Brain microvascular endothelial cell (primary cell): Measurements from ENCODE around the gene KCNN3.

Source experiments
- DNase-seq: peaks from one replicate; pipeline ENCODE4 v3.0.0-alpha.2; 2020
- H3K27ac ChIP-seq: fragments of 250-450 bp; sonication (Bioruptor Pico); 2 replicates; pipeline ENCODE4 v1.5.1; 2020; ENCODE audit warnings: mild to moderate bottlenecking, moderate library complexity
- H3K27me3 ChIP-seq: fragments of 250-450 bp; sonication (Bioruptor Pico); replicated peaks from 2 replicates; pipeline ENCODE4 v1.5.1; 2020; ENCODE audit warnings: mild to moderate bottlenecking
- H3K36me3 ChIP-seq: fragments of 250-450 bp; sonication (Bioruptor Pico); replicated peaks from 2 replicates; pipeline ENCODE4 v1.5.1; 2020; ENCODE audit warnings: mild to moderate bottlenecking
- H3K4me3 ChIP-seq: 2 replicates; pipeline ENCODE4 v1.5.1; 2011; ENCODE audit warnings: low read depth, mild to moderate bottlenecking, control low read depth, low read length, moderate library complexity
- CTCF ChIP-seq: IDR thresholded peaks from 2 replicates; pipeline ENCODE4 v1.5.1; 2011; ENCODE audit warnings: low read depth, mild to moderate bottlenecking, moderate library complexity, low read length, control low read depth, inconsistent platforms; ENCODE audit errors: missing control alignments
- in situ Hi-C: cut with HindIII; loops from 2 replicates; pipeline ENCODE4 v1.10.0; 2017; ENCODE audit warnings: low sequenced_read_pairs, low pct_ligation_motif_present

The KCNN3 gene

DNA sequence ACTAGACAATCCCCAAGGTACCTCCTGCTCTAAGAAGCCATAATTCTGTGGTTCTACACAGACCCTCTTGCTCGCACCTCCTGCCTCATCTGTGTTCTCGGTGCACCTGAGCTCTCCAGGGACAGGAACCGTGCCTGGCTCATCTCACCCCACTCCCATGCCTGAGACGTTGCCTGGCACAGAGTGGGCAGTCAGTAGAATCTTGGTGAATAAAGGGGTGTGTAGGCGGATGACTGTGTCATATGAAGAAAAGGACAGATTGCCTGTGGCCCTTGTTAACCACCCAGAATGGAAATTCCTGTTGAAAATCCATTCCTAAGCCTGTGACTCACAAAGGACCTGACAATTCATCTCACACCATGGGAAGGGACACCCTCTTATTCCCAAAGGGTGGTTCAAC is 92.9 kb downstream of the KCNN3 start:
- no peaks in the 10 kb centered on the region for H3K36me3 ChIP-seq
- H3K27ac ChIP-seq: no peak overlapping the region
- H3K27me3 ChIP-seq: no peaks in the 10 kb centered on the region
- in situ Hi-C loops: no loop called here
- TF ChIP-seq CTCF: no peak
- H3K4me3 ChIP-seq: no peak overlapping the region
- no peak for DNase-seq

DNA sequence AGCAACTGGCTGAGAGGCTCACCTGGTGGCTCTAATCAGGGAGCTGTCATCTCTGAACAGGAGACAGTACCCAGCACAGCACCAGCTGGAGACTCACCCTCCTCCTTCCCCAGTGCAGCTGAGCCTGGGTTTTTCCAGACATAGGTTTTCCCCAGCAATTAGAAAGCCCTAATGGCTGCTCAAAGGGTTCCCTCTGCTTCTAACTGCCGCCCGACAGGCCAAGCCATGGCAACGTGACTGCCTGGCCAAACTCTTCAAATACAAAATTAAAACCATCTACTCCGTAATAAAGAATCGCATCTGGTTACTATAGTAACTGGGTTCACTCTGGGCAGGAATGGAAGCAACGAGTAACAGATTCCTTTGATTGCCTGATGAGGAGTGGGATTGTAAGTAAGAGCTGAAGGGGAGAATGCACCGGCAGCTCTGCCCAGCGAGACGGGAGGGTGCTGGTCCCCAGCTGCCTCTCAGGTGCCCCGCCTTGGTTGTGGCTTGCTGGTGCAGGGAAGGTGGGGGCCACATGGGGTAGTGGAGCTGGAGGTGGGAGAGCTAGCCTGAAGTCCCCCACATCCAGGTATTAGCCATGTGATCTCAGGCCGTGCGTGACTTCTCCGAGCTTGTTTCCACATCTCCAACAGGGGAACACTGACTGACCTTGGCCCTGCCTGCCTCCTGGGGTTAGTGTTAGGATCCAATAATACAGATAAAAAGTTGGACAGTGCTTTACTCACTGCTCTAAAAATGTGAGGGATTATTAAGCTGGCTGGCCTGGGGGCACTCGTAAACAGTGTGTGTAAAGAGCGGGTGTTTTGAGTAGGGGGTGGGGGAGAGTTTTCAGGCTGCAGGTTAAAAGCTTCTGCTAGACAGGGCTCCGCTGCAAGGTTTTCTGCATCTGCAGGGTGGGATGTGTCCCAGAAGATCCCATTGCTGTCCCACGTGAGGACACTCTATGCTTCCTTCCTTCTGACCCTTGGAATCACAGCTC is 94.2 kb downstream of the KCNN3 start:
- H3K27ac ChIP-seq: no peak overlapping the region
- no peak for TF ChIP-seq CTCF
- DNase-seq: no peak
- H3K4me3 ChIP-seq: no peak overlapping the region
- in situ Hi-C loops: no loop called here
- no peaks in the 10 kb centered on the region for H3K27me3 ChIP-seq
- H3K36me3 ChIP-seq: no peaks in the 10 kb centered on the region

GRCh38 chr1:154774175-154774855 is 95.8 kb downstream of the KCNN3 start:
- peak; percentile 6 for TF ChIP-seq CTCF
- in situ Hi-C loops: no loop called here
- H3K27ac ChIP-seq: no peak overlapping the region
- H3K36me3 ChIP-seq: no peaks in the 10 kb centered on the region
- no peak for DNase-seq
- no peak overlapping the region for H3K4me3 ChIP-seq
- no peaks in the 10 kb centered on the region for H3K27me3 ChIP-seq

DNA sequence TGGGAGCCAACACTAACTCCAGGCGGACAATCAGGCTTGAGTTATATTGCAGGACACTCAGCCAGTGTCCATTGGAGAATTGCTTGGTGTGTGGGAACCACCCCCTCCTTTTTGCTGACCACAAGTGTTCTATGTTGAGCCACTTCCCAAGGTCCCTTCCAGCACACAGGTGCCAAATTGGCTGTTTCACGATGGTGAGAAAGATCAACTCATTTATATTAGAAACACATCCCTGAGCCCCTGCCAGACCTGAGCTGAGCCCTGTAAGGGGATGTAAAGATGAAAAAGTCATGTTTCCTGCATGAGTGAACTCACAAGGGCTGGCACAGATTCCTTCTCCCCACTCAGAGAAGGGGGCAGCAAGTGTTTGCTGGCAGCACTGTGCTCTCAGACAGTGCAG is 96.5 kb downstream of the KCNN3 start:
- no peak overlapping the region for H3K27ac ChIP-seq
- no peak for DNase-seq
- TF ChIP-seq CTCF: no peak
- no peak overlapping the region for H3K4me3 ChIP-seq
- in situ Hi-C loops: no loop called here
- no peaks in the 10 kb centered on the region for H3K27me3 ChIP-seq
- H3K36me3 ChIP-seq: no peaks in the 10 kb centered on the region

GRCh38 chr1:154772606-154773506 is 97.2 kb downstream of the KCNN3 start:
- in situ Hi-C loops: no loop called here
- Histone ChIP-seq H3K27ac (no peak overlapping the region), H3K27me3 (no peaks in the 10 kb centered on the region), H3K4me3 (no peak overlapping the region), H3K36me3 (no peaks in the 10 kb centered on the region)
- no peak for TF ChIP-seq CTCF
- no peak for DNase-seq
